Neural cell (in vitro differentiated cells): Measurements from ENCODE around the gene CCDC50. TPM values are rescaled to one million over a fixed set of nuclear protein-coding genes. Genes with fewer than 3 reads are reported as not detected.

Experiments used
- H2AFZ ChIP-seq: fragments of 200-600, 300-800 bp; sonication (generic), shearing (Covaris generic); 2 replicates; pipeline ENCODE4 v1.6.0; 2014; ENCODE audit warnings: low read depth, mild to moderate bottlenecking, antibody characterized with exemption, low read length, moderate library complexity
- H3F3A ChIP-seq: fragments of 200-600 bp; shearing (Covaris generic); 2 replicates; pipeline ENCODE4 v1.6.1; 2016; ENCODE audit warnings: mild to moderate bottlenecking, moderate library complexity, mixed read lengths, antibody characterized with exemption, low read length; ENCODE audit not compliant: insufficient read depth, poor library complexity, severe bottlenecking
- H3K27ac ChIP-seq: fragments of 200-600, 300-800 bp; sonication (generic), shearing (Covaris generic); 2 replicates; pipeline ENCODE4 v1.5.1; 2014; ENCODE audit warnings: mild to moderate bottlenecking, low read length, moderate library complexity
- H3K27me3 ChIP-seq: fragments of 300-800, 200-600 bp; sonication (generic), shearing (Covaris generic); 2 replicates; pipeline ENCODE4 v1.6.0; 2014; ENCODE audit warnings: mild to moderate bottlenecking, low read depth, low read length, moderate library complexity; ENCODE audit not compliant: insufficient read depth
- H3K36me3 ChIP-seq: fragments of 300-800, 200-600 bp; sonication (generic), shearing (Covaris generic); 2 replicates; pipeline ENCODE4 v1.5.1; 2014; ENCODE audit warnings: mild to moderate bottlenecking, antibody characterized with exemption, low read length, moderate library complexity; ENCODE audit not compliant: insufficient read depth
- H3K4me2 ChIP-seq: fragments of 300-800, 200-600 bp; sonication (generic), shearing (Covaris generic); 2 replicates; pipeline ENCODE4 v1.6.0; 2014; ENCODE audit warnings: mild to moderate bottlenecking, low read length
- H3K4me3 ChIP-seq: fragments of 300-800, 200-600 bp; sonication (generic), shearing (Covaris generic); 2 replicates; pipeline ENCODE4 v1.5.1; 2014; ENCODE audit warnings: mild to moderate bottlenecking, low read length, moderate library complexity
- H3K79me2 ChIP-seq: fragments of 200-600 bp; shearing (Covaris generic); replicated peaks from 2 replicates; pipeline ENCODE4 v1.6.0; 2014; ENCODE audit warnings: mild to moderate bottlenecking, low read length, moderate library complexity; ENCODE audit not compliant: insufficient read depth
- H3K9ac ChIP-seq: fragments of 300-800, 200-600 bp; sonication (generic), shearing (Covaris generic); 2 replicates; pipeline ENCODE4 v1.6.1; 2016; ENCODE audit warnings: mild to moderate bottlenecking, low read length, mixed read lengths
- H3K9me2 ChIP-seq: fragments of 200-600 bp; shearing (Covaris generic); 2 replicates; pipeline ENCODE4 v1.6.1; 2016; ENCODE audit warnings: mild to moderate bottlenecking, low read length, mixed read lengths; ENCODE audit not compliant: insufficient read depth
- H3K9me3 ChIP-seq: fragments of 200-600, 300-800 bp; sonication (generic), shearing (Covaris generic); 2 replicates; pipeline ENCODE4 v1.6.1; 2016; ENCODE audit warnings: mild to moderate bottlenecking, mixed run types, low read length, moderate library complexity, mixed read lengths
- H4K20me1 ChIP-seq: fragments of 200-600 bp; shearing (Covaris generic); 2 replicates; pipeline ENCODE4 v1.6.1; 2016; ENCODE audit warnings: mild to moderate bottlenecking, mixed run types; ENCODE audit not compliant: insufficient read depth
- EP300 ChIP-seq: fragments of 450-650 bp; conservative IDR thresholded peaks from 2 replicates; pipeline ENCODE4 v1.6.1; 2014; ENCODE audit warnings: antibody characterized with exemption, mild to moderate bottlenecking, moderate library complexity; ENCODE audit not compliant: poor library complexity, severe bottlenecking
- EZH2 ChIP-seq: fragments of 200-600, 300-800 bp; shearing (Covaris generic), sonication (generic); IDR thresholded peaks from 2 replicates; pipeline ENCODE4 v1.6.1; 2014; ENCODE audit warnings: antibody characterized with exemption, low read length, borderline replicate concordance, mild to moderate bottlenecking; ENCODE audit not compliant: insufficient read depth, poor library complexity, severe bottlenecking
- MXI1 ChIP-seq: fragments of 450-650 bp; conservative IDR thresholded peaks from 2 replicates; pipeline ENCODE4 v1.6.1; 2014; ENCODE audit warnings: antibody characterized with exemption, mild to moderate bottlenecking; ENCODE audit not compliant: poor library complexity, severe bottlenecking
- POLR2AphosphoS5 ChIP-seq: IDR thresholded peaks from 2 replicates; pipeline ENCODE4 v1.6.1; 2012
- RAD21 ChIP-seq: fragments of 450-650 bp; conservative IDR thresholded peaks from 2 replicates; pipeline ENCODE4 v1.6.1; 2014; ENCODE audit warnings: antibody characterized with exemption, mild to moderate bottlenecking, moderate library complexity
- SMC3 ChIP-seq: fragments of 450-650 bp; conservative IDR thresholded peaks from 2 replicates; pipeline ENCODE4 v1.6.1; 2014; ENCODE audit warnings: antibody characterized with exemption, mild to moderate bottlenecking, moderate library complexity; ENCODE audit not compliant: poor library complexity
- TAF1 ChIP-seq: IDR thresholded peaks from 2 replicates; pipeline ENCODE4 v1.6.1; 2012; ENCODE audit warnings: low read depth
- polyA plus RNA-seq: library from polyadenylated mRNA; depleted of rRNA; stranded (reverse); fragments of >200 nt; gene quantifications from 2 replicates; pipeline ENCODE4 v1.2.3, GENCODE V29; 2014
- TF ChIP-seq, protein P1 (sequence below): IDR thresholded peaks from 2 replicates; pipeline ENCODE4 v1.6.1; 2012; ENCODE audit warnings: borderline replicate concordance
- TF ChIP-seq, protein P2 (sequence below): fragments of 450-650 bp; IDR thresholded peaks from 2 replicates; pipeline ENCODE4 v1.5.1; 2014; ENCODE audit warnings: antibody characterized with exemption, mild to moderate bottlenecking, moderate library complexity; ENCODE audit not compliant: poor library complexity, severe bottlenecking

The CCDC50 gene
- polyA plus RNA-seq, 1 donor from 2014 or later: 58.2 TPM

DNA sequence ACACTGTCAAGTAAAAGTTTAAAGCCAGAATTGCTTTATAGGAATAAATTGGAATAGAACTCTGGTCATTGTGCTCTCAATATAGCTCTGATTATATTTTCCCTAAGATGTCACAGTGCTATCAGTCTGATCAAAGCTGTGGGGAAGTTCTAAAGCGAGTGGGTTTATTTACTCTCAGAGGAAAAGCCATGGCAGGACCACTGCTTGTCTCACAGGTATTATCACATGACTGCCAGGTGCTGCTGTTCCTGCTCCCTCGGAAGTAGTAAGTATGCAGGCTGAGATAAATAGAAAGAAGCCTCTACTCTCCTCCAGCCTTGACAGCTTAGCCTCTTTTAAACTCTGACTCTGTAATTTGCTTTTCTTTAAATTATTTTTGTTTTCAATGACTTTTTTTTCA is 50.3 kb downstream of the CCDC50 start:
- H3K79me2 ChIP-seq: no peaks in the 10 kb centered on the region
- no peaks in the 10 kb centered on the region for H3K9me3 ChIP-seq
- no peak overlapping the region for H3K27ac ChIP-seq
- H3K27me3 ChIP-seq: no peaks in the 10 kb centered on the region
- no peaks in the 10 kb centered on the region for H4K20me1 ChIP-seq
- no peak overlapping the region for H3K4me2 ChIP-seq
- H2AFZ ChIP-seq: no peak overlapping the region
- no peak for TF ChIP-seq EZH2
- TF ChIP-seq SMC3: no peak
- TF ChIP-seq, protein P1, sequence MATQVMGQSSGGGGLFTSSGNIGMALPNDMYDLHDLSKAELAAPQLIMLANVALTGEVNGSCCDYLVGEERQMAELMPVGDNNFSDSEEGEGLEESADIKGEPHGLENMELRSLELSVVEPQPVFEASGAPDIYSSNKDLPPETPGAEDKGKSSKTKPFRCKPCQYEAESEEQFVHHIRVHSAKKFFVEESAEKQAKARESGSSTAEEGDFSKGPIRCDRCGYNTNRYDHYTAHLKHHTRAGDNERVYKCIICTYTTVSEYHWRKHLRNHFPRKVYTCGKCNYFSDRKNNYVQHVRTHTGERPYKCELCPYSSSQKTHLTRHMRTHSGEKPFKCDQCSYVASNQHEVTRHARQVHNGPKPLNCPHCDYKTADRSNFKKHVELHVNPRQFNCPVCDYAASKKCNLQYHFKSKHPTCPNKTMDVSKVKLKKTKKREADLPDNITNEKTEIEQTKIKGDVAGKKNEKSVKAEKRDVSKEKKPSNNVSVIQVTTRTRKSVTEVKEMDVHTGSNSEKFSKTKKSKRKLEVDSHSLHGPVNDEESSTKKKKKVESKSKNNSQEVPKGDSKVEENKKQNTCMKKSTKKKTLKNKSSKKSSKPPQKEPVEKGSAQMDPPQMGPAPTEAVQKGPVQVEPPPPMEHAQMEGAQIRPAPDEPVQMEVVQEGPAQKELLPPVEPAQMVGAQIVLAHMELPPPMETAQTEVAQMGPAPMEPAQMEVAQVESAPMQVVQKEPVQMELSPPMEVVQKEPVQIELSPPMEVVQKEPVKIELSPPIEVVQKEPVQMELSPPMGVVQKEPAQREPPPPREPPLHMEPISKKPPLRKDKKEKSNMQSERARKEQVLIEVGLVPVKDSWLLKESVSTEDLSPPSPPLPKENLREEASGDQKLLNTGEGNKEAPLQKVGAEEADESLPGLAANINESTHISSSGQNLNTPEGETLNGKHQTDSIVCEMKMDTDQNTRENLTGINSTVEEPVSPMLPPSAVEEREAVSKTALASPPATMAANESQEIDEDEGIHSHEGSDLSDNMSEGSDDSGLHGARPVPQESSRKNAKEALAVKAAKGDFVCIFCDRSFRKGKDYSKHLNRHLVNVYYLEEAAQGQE: no peak
- TF ChIP-seq RAD21: no peak
- no peak for TF ChIP-seq MXI1
- no peak for TF ChIP-seq POLR2AphosphoS5
- TF ChIP-seq TAF1: no peak
- TF ChIP-seq, protein P2, sequence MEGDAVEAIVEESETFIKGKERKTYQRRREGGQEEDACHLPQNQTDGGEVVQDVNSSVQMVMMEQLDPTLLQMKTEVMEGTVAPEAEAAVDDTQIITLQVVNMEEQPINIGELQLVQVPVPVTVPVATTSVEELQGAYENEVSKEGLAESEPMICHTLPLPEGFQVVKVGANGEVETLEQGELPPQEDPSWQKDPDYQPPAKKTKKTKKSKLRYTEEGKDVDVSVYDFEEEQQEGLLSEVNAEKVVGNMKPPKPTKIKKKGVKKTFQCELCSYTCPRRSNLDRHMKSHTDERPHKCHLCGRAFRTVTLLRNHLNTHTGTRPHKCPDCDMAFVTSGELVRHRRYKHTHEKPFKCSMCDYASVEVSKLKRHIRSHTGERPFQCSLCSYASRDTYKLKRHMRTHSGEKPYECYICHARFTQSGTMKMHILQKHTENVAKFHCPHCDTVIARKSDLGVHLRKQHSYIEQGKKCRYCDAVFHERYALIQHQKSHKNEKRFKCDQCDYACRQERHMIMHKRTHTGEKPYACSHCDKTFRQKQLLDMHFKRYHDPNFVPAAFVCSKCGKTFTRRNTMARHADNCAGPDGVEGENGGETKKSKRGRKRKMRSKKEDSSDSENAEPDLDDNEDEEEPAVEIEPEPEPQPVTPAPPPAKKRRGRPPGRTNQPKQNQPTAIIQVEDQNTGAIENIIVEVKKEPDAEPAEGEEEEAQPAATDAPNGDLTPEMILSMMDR: no peak
- no peaks in the 10 kb centered on the region for H3F3A ChIP-seq
- no peaks in the 10 kb centered on the region for H3K9me2 ChIP-seq
- peaks cover 20% of the 10 kb centered on the region for H3K36me3 ChIP-seq
- no peak overlapping the region for H3K9ac ChIP-seq
- H3K4me3 ChIP-seq: no peak overlapping the region

DNA sequence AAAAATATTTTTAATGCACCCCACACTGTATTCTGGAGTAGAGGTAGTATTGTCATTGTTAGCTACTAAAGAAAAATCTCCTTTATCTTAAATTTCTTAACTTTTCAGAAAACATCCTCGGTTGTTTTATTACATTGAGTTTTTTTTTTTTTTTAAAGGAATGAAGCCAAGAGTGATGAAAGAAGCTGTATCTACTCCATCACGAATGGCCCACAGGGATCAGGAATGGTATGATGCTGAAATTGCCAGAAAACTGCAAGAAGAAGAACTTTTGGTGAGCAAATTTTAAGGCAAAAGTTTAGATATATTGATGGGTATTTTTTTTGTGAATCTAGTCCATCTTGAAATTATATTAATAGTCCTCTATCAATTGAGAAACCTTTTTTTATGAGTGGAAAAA is 50.8 kb downstream of the CCDC50 start:
- H3K4me3 ChIP-seq: no peak overlapping the region
- H3K9ac ChIP-seq: no peak overlapping the region
- TF ChIP-seq, protein P1: no peak
- no peak for TF ChIP-seq EZH2
- no peak for TF ChIP-seq MXI1
- no peak for TF ChIP-seq EP300
- TF ChIP-seq SMC3: no peak
- no peak for TF ChIP-seq POLR2AphosphoS5
- TF ChIP-seq, protein P2: no peak
- TF ChIP-seq TAF1: no peak
- TF ChIP-seq RAD21: no peak
- H3K9me2 ChIP-seq: no peaks in the 10 kb centered on the region
- H3F3A ChIP-seq: no peaks in the 10 kb centered on the region
- H3K27ac ChIP-seq: no peak overlapping the region
- no peaks in the 10 kb centered on the region for H3K79me2 ChIP-seq
- no peaks in the 10 kb centered on the region for H3K27me3 ChIP-seq
- H3K36me3 ChIP-seq: peaks cover 21% of the 10 kb centered on the region
- H4K20me1 ChIP-seq: no peaks in the 10 kb centered on the region
- H3K9me3 ChIP-seq: no peaks in the 10 kb centered on the region
- no peak overlapping the region for H2AFZ ChIP-seq
- no peak overlapping the region for H3K4me2 ChIP-seq
